Activated CD8-positive, alpha-beta T cell treated with anti-CD3 and anti-CD28 coated beads for 36 hours (primary cell): ENCODE data around the gene SEH1L. TPM values are rescaled to one million over a fixed set of nuclear protein-coding genes. Genes with fewer than 3 reads are reported as not detected.

ENCODE experiments used
- ATAC-seq: fragments of 200-7000 bp; cut with Tn5 transposase; one replicate; pipeline ENCODE4 v1.10.0; 2021; ENCODE audit warnings: mild to moderate bottlenecking, moderate library complexity
- CTCF ChIA-PET: fragments of 350-600 bp; sonication (Branson Sonifier 250); formaldehyde crosslinking; loops from one replicate; lab custom pipeline; 2021; ENCODE audit warnings: antibody characterized with exemption; lab: Charles Lee
- POLR2A ChIA-PET: fragments of 350-600 bp; sonication (Branson Sonifier 250); formaldehyde crosslinking; loops from one replicate; lab custom pipeline; 2021; ENCODE audit warnings: antibody characterized with exemption; lab: Charles Lee
- DNase-seq: peaks from one replicate; pipeline ENCODE4 v3.0.0-alpha.2; 2020
- H3K27ac Mint-ChIP-seq: one replicate; pipeline ENCODE4 v1.8.0; 2021; ENCODE audit warnings: mild to moderate bottlenecking, mixed read lengths
- H3K27me3 Mint-ChIP-seq: one replicate; pipeline ENCODE4 v1.8.0; 2021; ENCODE audit warnings: mixed read lengths
- H3K36me3 Mint-ChIP-seq: one replicate; pipeline ENCODE4 v1.8.0; 2021; ENCODE audit warnings: low read depth, mixed read lengths
- H3K4me1 Mint-ChIP-seq: one replicate; pipeline ENCODE4 v1.8.0; 2021; ENCODE audit warnings: low read depth, mixed read lengths
- H3K4me3 Mint-ChIP-seq: one replicate; pipeline ENCODE4 v1.8.0; 2021; ENCODE audit warnings: mild to moderate bottlenecking, moderate library complexity, mixed read lengths
- H3K9me3 Mint-ChIP-seq: one replicate; pipeline ENCODE4 v1.8.0; 2021; ENCODE audit warnings: mixed read lengths
- intact Hi-C: fragments of 100-400 bp; cut with micrococcal nuclease; formaldehyde crosslinking; loops from one replicate; pipeline ENCODE4 v1.10.0; 2022
- total RNA-seq, 2 experiments: library from RNA; stranded (reverse); gene quantifications; one replicate each; pipeline ENCODE4 v1.2.3, GENCODE V29; 2021
- TF ChIP-seq, protein P1 (sequence below): fragments of 200-600 bp; IDR thresholded peaks from one replicate; pipeline ENCODE4 v1.8.0; 2022; ENCODE audit warnings: antibody characterized with exemption, mild to moderate bottlenecking

SEH1L gene
- total RNA-seq, 2 experiments from 2014 or later = 105 to 110 TPM

DNA sequence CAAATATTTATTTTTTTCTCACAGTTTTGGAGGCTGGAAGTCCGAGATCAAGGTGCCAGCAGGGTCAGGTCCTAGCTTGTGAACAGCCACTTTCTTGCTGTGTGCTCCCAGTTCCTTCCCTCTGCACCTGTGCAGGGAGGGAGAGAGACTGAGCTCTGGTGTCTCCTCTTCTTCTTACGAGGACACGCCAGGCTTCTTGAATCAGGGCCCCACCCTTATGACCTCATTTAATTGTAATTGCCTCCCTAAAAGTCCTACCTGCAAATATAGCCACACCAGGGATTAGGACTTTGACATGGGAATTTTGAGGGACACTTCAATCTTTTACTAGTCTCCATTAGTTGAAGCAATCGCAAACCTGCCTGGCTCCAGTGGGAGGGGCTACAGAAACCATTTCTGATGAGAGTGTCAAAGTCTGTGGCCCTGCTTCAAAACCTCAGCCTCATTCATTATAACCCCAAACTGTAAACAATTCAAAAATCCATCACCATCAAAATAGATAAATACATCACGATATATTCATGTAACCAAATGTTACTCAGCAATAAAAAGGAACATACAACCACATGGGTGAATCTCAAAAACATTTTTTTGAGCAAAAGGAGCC is 18.2 kb upstream of the SEH1L start:
- ChIA-PET POLR2A (interaction anchor here (1.0 kb wide), 1 partner anchor 17 kb away, joined by 3 read pairs; no protein-coding TSS in a partner anchor), CTCF (interaction anchor here (1.4 kb wide), 1 partner anchor 36 kb away, joined by 3 read pairs; no protein-coding TSS in a partner anchor)
- peaks cover 1% of the 10 kb centered on the region for H3K4me1 Mint-ChIP-seq
- intact Hi-C loops = loop anchor here (5.0 kb wide), 1 partner anchor 187 kb away; no protein-coding TSS in a partner anchor
- H3K27me3 Mint-ChIP-seq = peaks cover under 1% of the 10 kb centered on the region
- H3K9me3 Mint-ChIP-seq = no peaks in the 10 kb centered on the region
- no peak overlapping the region for H3K27ac Mint-ChIP-seq
- no peaks in the 10 kb centered on the region for H3K36me3 Mint-ChIP-seq
- TF ChIP-seq, protein P1, sequence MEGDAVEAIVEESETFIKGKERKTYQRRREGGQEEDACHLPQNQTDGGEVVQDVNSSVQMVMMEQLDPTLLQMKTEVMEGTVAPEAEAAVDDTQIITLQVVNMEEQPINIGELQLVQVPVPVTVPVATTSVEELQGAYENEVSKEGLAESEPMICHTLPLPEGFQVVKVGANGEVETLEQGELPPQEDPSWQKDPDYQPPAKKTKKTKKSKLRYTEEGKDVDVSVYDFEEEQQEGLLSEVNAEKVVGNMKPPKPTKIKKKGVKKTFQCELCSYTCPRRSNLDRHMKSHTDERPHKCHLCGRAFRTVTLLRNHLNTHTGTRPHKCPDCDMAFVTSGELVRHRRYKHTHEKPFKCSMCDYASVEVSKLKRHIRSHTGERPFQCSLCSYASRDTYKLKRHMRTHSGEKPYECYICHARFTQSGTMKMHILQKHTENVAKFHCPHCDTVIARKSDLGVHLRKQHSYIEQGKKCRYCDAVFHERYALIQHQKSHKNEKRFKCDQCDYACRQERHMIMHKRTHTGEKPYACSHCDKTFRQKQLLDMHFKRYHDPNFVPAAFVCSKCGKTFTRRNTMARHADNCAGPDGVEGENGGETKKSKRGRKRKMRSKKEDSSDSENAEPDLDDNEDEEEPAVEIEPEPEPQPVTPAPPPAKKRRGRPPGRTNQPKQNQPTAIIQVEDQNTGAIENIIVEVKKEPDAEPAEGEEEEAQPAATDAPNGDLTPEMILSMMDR = no peak
- H3K4me3 Mint-ChIP-seq = no peak overlapping the region
- no peak for ATAC-seq
- DNase-seq = no peak

DNA sequence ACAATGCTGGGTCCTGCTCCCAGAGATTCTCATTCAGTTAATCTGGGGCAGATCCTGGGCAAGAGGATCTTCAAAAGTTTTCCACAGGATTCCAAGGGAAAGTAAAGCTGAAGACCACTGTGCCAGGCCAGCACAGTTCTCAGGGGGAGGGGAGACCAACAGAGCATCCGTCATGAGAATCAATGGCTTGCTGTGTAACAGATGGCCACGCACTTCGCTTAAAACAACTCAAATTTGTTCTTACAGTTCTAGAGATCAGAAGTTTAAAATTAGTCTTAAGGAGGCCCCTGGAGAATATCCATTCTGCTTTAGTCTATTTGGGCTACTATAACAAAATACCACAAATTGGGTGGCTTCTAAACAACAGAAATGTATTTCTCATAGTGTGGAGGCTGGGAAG is 17.4 kb upstream of the SEH1L start:
- no peaks in the 10 kb centered on the region for H3K36me3 Mint-ChIP-seq
- POLR2A ChIA-PET = interaction anchor here (1.0 kb wide), 1 partner anchor 16 kb away, joined by 3 read pairs; no protein-coding TSS in a partner anchor

DNA sequence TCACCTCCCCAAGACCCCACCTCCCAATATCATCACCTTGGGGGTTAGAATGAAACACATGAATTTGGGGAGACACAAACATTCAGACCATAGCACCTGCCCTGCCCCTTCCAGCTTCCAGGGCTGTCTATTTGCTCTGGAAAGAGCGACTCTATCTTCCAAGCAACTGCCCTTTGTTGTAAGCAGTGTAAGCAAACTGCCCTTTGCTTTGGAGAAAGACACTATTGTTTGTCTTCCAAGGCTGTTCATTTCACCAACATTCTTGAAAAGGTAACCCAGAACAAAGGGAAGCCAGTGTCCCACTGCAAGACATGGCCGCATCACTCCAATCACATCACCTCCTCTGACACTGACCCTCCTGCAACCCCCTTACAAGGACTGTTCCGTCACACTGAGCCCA is 16.9 kb upstream of the SEH1L start:
- POLR2A ChIA-PET = interaction anchor here (1.0 kb wide), 1 partner anchor 16 kb away, joined by 3 read pairs; no protein-coding TSS in a partner anchor
- ATAC-seq (no peak), DNase-seq (no peak)
- CTCF ChIA-PET = interaction anchor here (1.2 kb wide), 1 partner anchor 186 kb away, joined by 3 read pairs; no protein-coding TSS in a partner anchor
- Mint-ChIP-seq H3K36me3 (no peaks in the 10 kb centered on the region), H3K9me3 (no peaks in the 10 kb centered on the region), H3K4me3 (no peak overlapping the region), H3K27me3 (peaks cover 2% of the 10 kb centered on the region), H3K27ac (no peak overlapping the region), H3K4me1 (peaks cover 2% of the 10 kb centered on the region)
- intact Hi-C loops = loop anchor here (5.0 kb wide), 1 partner anchor 189 kb away; no protein-coding TSS in a partner anchor
- TF ChIP-seq, protein P1 = no peak

More for the DNA sequence above, 17.4 kb upstream of the SEH1L start:
- Mint-ChIP-seq H3K27ac (no peak overlapping the region), H3K9me3 (no peaks in the 10 kb centered on the region), H3K4me3 (no peak overlapping the region), H3K4me1 (peaks cover 2% of the 10 kb centered on the region), H3K27me3 (peaks cover 2% of the 10 kb centered on the region)
- ATAC-seq (no peak), DNase-seq (no peak)
- TF ChIP-seq, protein P1 = no peak
- intact Hi-C loops = loop anchor here (5.0 kb wide), 1 partner anchor 188 kb away; no protein-coding TSS in a partner anchor
- CTCF ChIA-PET = interaction anchor here (1.2 kb wide), 1 partner anchor 186 kb away, joined by 3 read pairs; no protein-coding TSS in a partner anchor

DNA sequence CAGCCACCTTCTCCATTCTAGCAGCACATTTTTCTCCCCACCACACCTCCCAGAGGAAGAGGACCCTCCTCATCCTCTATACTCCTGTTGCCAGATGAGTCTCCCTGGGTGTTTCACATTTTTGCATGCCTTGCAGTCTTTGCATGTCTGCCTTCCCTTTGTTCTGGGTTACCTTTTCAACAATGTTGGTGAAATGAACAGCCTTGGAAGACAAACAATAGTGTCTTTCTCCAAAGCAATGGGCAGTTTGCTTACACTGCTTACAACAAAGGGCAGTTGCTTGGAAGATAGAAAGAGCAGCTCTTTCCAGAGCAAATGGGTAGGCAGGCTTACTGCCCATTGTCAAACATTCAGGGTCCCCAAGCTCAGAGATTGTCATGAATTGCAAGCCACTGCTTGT is 14.5 kb upstream of the SEH1L start:
- DNase-seq (no peak), ATAC-seq (no peak)
- CTCF ChIA-PET = interaction anchor here (0.7 to 4.0 kb wide), 18 partner anchors 8 to 231 kb away, joined by 3 to 132 read pairs (median 12); partner anchors contain the start of genes CEP76, PSMG2, PTPN2 and SEH1L
- POLR2A ChIA-PET = interaction anchor here (1.2 kb wide), 1 partner anchor 189 kb away, joined by 3 read pairs; no protein-coding TSS in a partner anchor
- Mint-ChIP-seq H3K9me3 (no peaks in the 10 kb centered on the region), H3K4me3 (no peak overlapping the region), H3K27ac (no peak overlapping the region), H3K36me3 (no peaks in the 10 kb centered on the region), H3K27me3 (peaks cover 2% of the 10 kb centered on the region), H3K4me1 (peaks cover 2% of the 10 kb centered on the region)
- TF ChIP-seq, protein P1 = no peak
- intact Hi-C loops = loop anchor here (2.0 to 5.0 kb wide), 2 partner anchors 191 to 207 kb away; no protein-coding TSS in a partner anchor
